ENCODE results near the gene PGAM2.

The PGAM2 gene

DNA sequence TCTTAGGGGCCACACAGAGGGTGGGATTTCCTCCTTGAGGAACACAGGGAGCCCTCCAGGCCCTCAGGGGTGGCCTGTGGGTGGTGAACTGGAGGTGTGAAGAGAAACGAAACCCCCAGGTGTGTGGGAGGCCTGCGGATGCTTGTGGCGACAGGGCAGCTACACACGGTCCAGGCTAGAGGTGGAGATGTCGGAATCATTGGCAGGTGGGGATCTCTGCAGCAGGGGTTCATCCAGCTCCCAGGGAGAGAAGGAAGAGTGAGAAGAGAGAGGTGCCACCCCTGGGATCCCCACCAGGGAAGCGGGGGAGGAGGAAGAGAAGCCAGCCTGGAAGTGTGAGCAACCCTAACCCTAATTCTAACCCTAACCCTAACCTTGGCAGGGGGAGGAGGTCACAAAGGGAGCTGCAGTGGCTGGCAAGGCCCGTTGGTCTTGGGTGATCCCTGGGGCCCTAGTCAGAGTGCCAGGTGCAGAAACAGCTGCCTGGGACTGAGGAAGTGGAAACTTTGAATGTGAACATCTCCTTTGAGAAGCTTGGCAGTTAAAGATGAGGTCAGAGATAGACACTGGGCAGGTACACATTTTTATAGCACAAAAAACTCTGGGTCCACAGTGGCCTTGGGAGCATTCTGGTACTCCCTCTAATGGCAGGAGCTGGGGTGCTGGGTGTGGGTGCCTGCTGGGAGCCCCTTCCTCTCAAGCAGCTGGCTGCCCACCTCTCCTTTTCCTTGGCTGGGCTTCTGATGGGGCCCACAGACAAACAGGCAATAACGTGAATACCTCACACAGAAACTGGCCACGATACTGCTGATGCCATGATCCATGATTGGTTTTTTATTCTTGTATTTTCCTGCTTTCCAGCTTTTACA is 31.9 kb upstream of the PGAM2 start:
- TF ChIP-seq CTCF (IDR thresholded peaks at IDR 0.05): no peak
- Histone ChIP-seq H3K4me3 (no peak overlapping the region), H3K27ac (peak overlapping the region; percentile 16 to 70)
- DNase-seq (ENCODE audit: low spot score): no peak

DNA sequence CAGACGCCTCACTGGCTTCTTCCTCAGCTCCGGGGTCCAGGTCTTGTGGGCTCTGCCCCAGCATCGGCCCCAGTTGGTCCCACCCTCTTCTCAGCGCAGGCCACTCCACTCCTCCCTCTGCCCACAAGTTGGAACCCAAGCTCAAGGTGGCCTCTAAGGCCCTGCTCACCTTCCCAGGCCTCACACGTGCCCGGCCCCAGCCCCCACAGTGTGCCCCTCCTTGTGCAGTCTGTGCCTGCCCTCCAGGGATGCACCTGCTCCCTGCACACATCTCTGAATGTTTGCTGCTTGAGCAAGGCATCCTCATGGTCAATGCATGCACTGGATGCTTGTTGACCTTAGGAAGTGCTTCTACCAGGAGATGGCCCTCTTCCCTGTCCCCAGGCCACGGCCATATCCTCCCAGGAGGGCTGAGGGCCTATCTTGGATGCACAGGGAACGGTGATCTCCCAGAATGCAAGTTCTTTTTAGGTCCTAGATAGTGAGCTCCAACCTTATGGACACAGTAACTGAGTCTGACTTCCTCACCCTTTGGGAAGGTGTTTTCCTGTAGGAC is 31.0 kb upstream of the PGAM2 start:
- TF ChIP-seq CTCF (IDR thresholded peaks at IDR 0.05): no peak
- Histone ChIP-seq H3K27ac (peak overlapping the region in 1 of 2 donors; percentile 70), H3K4me3 (no peak overlapping the region)
- DNase-seq (ENCODE audit: low spot score): no peak

- no peak for TF ChIP-seq CTCF (IDR thresholded peaks at IDR 0.05)
- H3K27ac ChIP-seq: peak overlapping the region in 1 of 2 donors; percentile 70
- no peak overlapping the region for H3K4me3 ChIP-seq
- DNase-seq (ENCODE audit: low spot score): no peak
Measured at GRCh38 chr7:44095781-44096180, 30.4 kb upstream of the PGAM2 start.

DNA sequence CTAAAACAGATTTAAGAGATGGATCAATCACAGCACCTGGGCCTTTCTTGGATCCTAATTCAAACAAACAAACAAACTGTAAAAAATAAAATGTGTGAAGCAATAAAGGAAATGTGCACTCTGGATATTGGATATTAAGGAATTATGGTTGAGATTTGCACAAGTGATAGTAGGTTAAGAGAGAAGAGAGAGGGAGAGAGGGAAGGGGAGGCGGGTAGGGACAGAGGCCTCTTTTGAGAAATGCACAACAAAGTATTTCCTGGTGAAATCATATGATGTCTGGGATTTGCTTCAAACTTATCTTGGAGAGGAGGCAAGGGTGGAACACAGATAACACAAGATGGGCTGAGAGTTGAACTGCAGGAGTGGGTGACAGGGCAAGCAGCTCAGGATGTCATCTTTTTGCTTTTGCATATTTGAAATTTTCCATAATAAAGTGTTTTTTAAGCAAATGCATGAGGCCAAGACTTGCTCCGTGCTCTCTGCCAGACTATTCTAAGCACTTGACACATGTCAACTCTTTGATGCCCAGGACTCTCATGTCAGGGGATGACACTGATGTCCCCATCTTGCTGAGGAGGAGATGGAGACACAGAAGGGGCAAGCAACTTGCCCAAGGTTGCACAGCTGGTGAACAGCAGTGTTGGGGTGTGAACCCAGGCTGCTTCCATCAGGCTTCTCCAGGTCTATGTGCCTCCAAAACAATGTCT is 29.7 kb upstream of the PGAM2 start:
- H3K4me3 ChIP-seq: no peak overlapping the region
- H3K27ac ChIP-seq: peak overlapping the region in 1 of 2 donors; percentile 70
- TF ChIP-seq CTCF (IDR thresholded peaks at IDR 0.05): no peak
- DNase-seq (ENCODE audit: low spot score): no peak

- no peak for TF ChIP-seq CTCF (IDR thresholded peaks at IDR 0.05)
- Histone ChIP-seq H3K4me3 (no peak overlapping the region), H3K27ac (peak overlapping the region in 1 of 2 donors; percentile 70)
- no peak for DNase-seq (ENCODE audit: low spot score)
Measured at GRCh38 chr7:44094365-44094764, 29.0 kb upstream of the PGAM2 start.

- peak overlapping the region in 1 of 2 donors; percentile 94 for H3K27ac ChIP-seq
- H3K4me3 ChIP-seq: no peak overlapping the region
- DNase-seq (ENCODE audit: low spot score): no peak
- TF ChIP-seq CTCF (IDR thresholded peaks at IDR 0.05): no peak
Measured at GRCh38 chr7:44093102-44093641, 27.8 kb upstream of the PGAM2 start.

Data from coronary artery (tissue), 2 donors.